Psoas muscle (tissue), 8 donors: ENCODE data around the gene FBRS. TPM values are rescaled to one million over a fixed set of nuclear protein-coding genes. Genes with fewer than 3 reads are reported as not detected.
"Not testable (repeated sequence)": the region's sequence is repeated elsewhere in the genome, so short reads cannot be mapped to it uniquely, and the experiment has no call there.

Experiments
- ATAC-seq, 4 donors: fragments of 200-7000 bp; cut with Tn5 transposase; one replicate each; pipeline ENCODE4 v1.9.1; 2020; ENCODE audit warnings: moderate library complexity in 3 of 4, mild to moderate bottlenecking in 2 of 4
- DNase-seq, 2 donors: peaks; one replicate each; pipeline ENCODE4 v3.0.0-alpha.2; 2020
- H3K27ac ChIP-seq: fragments of 200-600 bp; one replicate; pipeline ENCODE4 v1.8.0; 2022
- H3K27me3 ChIP-seq, 3 donors: fragments of 200-600 bp in 1 of 3; one replicate each; pipeline versions ENCODE4 v1.6.1 to v1.8.0; 2013 to 2022; ENCODE audit warnings: low read length in 2 of 3, mild to moderate bottlenecking in 2 of 3, moderate library complexity in 1 of 3; ENCODE audit not compliant: insufficient read depth in 3 of 3
- H3K36me3 ChIP-seq, 2 donors: fragments of 200-600 bp in 1 of 2; one replicate each; pipeline versions ENCODE4 v1.6.1 to v1.8.0; 2013 to 2022; ENCODE audit warnings: low read depth in 1 of 2, mild to moderate bottlenecking in 1 of 2, moderate library complexity in 1 of 2; ENCODE audit not compliant: insufficient read depth in 1 of 2
- H3K4me1 ChIP-seq: fragments of 200-600 bp; one replicate; pipeline ENCODE4 v1.8.0; 2022
- H3K4me3 ChIP-seq: fragments of 200-600 bp; one replicate; pipeline ENCODE4 v1.8.0; 2022; ENCODE audit warnings: mild to moderate bottlenecking
- H3K9me3 ChIP-seq: fragments of 200-600 bp; one replicate; pipeline ENCODE4 v1.8.0; 2022
- CTCF ChIP-seq: fragments of 200-600 bp; IDR thresholded peaks from one replicate; pipeline ENCODE4 v1.8.0; 2022; ENCODE audit warnings: antibody characterized with exemption
- WGBS, 3 donors: extraction: QIAGEN DNeasy Blood & Tissue Kit; methylation state at CpG; one replicate each; pipeline versions ENCODE4 v1.1.6 to v1.1.7; 2013; 5-methylcytosine and 5-hydroxymethylcytosine counted together
- intact Hi-C, 2 donors: fragments of 100-400 bp; cut with DNase I; formaldehyde crosslinking; loops; one replicate each; pipeline versions ENCODE4 v1.11.0 to v1.14.2; 2022
- polyA plus RNA-seq, 3 donors: library from polyadenylated mRNA; stranded (reverse); fragments of 200-250 nt; gene quantifications; one replicate each; pipeline ENCODE4 v1.2.3, GENCODE V29; 2013
- total RNA-seq, 4 donors: library from RNA; stranded (reverse); fragmentation: NEBNext Ultra II Directional in 2 of 4; extraction: Animal tissue kit (Norgen Biotek cat#: 25700) in 2 of 4; gene quantifications; one replicate each; pipeline versions ENCODE4 v1.2.1 to v1.2.4, GENCODE V29; 2021 to 2023
- donor health status: healthy with polysubstance abuse.
- donor health status: DM: no; HTN: no; CAD: no; lungs with moderate emphysema.
- donor health status: Bipolar disorder and iron deficiency.
- donor health status: healthy.
- donor health status: DM: yes; HTN: yes; CAD: no.
- donor health status: DM: no; HTN: no; CAD: no.
- donor health status: DM: no; HTN: no; CAD: no.
- donor health status: DM: yes; HTN: yes; CAD: no.

FBRS gene
- total and polyA plus RNA-seq, 7 donors, result 24.8 to 58.5 (median 35.5) TPM

GRCh38 chr16:30628628-30629540 is 29.3 kb upstream of the FBRS start:
- no peaks in the 10 kb centered on the region for H3K36me3 ChIP-seq
- WGBS, 3 donors, result 28 to 33% (median 29%) methylated on average over 18 of the region's 18 CpGs
- TF ChIP-seq CTCF, result peak; percentile 92
- intact Hi-C loops, result loop anchor here in 1 of 2 donors (2.0 kb wide), 1 partner anchor 198 kb away; the partner anchor contains the start of gene DCTPP1
- no peaks in the 10 kb centered on the region for H3K27me3 ChIP-seq
- no peaks in the 10 kb centered on the region for H3K4me1 ChIP-seq
- H3K4me3 ChIP-seq, result peak overlapping the region; percentile 54
- DNase-seq, result peak; percentile 88 to 92
- peak overlapping the region; percentile 67 for H3K27ac ChIP-seq
- peak; percentile 84 to 97 (median 90) for ATAC-seq
- H3K9me3 ChIP-seq, result no peaks in the 10 kb centered on the region

GRCh38 chr16:30632454-30632853 is 25.8 kb upstream of the FBRS start:
- WGBS, 3 donors, result 94 to 95% (median 95%) methylated on average over 7 of the region's 7 CpGs
- not testable (repeated sequence) for H3K4me3 ChIP-seq, H3K27ac ChIP-seq, ATAC-seq, H3K27me3 ChIP-seq, DNase-seq, H3K9me3 ChIP-seq, H3K36me3 ChIP-seq
- intact Hi-C loops, result loop anchor here (5.0 to 10.0 kb wide), 3 partner anchors 45 to 188 kb away; partner anchors contain the start of genes SEPHS2 (in 1 of the 2), ZNF747 (in 1 of the 2) and ZNF785 (in 1 of the 2)
- H3K4me1 ChIP-seq, result peaks cover 16% of the 10 kb centered on the region

- no peaks in the 10 kb centered on the region for H3K27me3 ChIP-seq
- intact Hi-C loops, result loop anchor here (5.0 to 10.0 kb wide), 3 partner anchors 46 to 189 kb away; partner anchors contain the start of genes SEPHS2 (in 1 of the 2), ZNF747 (in 1 of the 2) and ZNF785 (in 1 of the 2)
- no peaks in the 10 kb centered on the region for H3K9me3 ChIP-seq
- no peak for ATAC-seq
- H3K36me3 ChIP-seq, result no peaks in the 10 kb centered on the region
- 73 to 82% (median 76%) methylated on average over 17 of the region's 17 CpGs for WGBS, 3 donors
- no peak for TF ChIP-seq CTCF
- peak overlapping the region; percentile 96 for H3K27ac ChIP-seq
- H3K4me3 ChIP-seq, result peak overlapping the region; percentile 81
- DNase-seq, result no peak
- peaks cover 16% of the 10 kb centered on the region for H3K4me1 ChIP-seq
Measured at GRCh38 chr16:30633526-30633925, 24.7 kb upstream of the FBRS start.

GRCh38 chr16:30636599-30636998 is 21.6 kb upstream of the FBRS start:
- Histone ChIP-seq H3K4me3 (no peak overlapping the region), H3K9me3 (no peaks in the 10 kb centered on the region), H3K27ac (no peak overlapping the region), H3K36me3 (no peaks in the 10 kb centered on the region), H3K4me1 (peaks cover 16% of the 10 kb centered on the region), H3K27me3 (no peaks in the 10 kb centered on the region)
- ATAC-seq, result no peak
- intact Hi-C loops, result loop anchor here in 1 of 2 donors (10.0 kb wide), 2 partner anchors 102 to 192 kb away; partner anchors contain the start of genes SEPHS2 and ZNF747
- no peak for TF ChIP-seq CTCF
- WGBS, 3 donors, result 83 to 88% (median 85%) methylated on average over 7 of the region's 7 CpGs
- DNase-seq, result no peak

- intact Hi-C loops, result loop anchor here in 1 of 2 donors (10.0 kb wide), 2 partner anchors 102 to 192 kb away; partner anchors contain the start of genes SEPHS2 and ZNF747
- 88 to 92% (median 88%) methylated on average over 10 of the region's 10 CpGs for WGBS, 3 donors
- H3K4me1 ChIP-seq, result peaks cover 16% of the 10 kb centered on the region
Measured at GRCh38 chr16:30637139-30637538, 21.1 kb upstream of the FBRS start.

More at GRCh38 chr16:30637139-30637538, 21.1 kb upstream of the FBRS start:
- not testable (repeated sequence) for H3K27ac ChIP-seq, ATAC-seq, H3K27me3 ChIP-seq, H3K9me3 ChIP-seq, DNase-seq, H3K36me3 ChIP-seq, H3K4me3 ChIP-seq
